ENCODE measurements around the gene SEMA3C.

DNA sequence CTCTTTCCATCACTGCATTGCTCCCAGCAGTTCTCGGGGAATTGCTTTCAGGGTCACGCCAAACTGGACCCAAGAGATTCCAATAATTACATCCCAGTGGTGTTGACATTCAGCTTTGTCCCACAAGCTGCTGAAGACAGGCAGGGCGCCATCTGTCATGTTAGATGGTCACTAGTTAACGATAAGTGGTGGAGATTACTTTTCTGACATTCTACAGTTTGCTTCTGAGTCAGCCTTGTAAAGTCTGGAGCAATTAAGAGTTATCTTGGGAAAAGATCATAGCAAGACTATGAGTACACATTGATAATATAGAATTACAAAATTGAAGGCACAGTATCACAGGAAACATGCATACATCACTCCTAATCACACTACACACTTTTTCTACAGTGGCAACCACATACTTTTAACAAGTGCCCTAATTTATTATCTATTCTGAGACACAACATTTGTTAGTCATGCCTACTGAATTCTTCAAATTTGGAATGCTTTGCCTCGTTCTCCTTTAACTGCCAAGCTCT, 41.9 kb downstream of the SEMA3C start:
- TF ChIP-seq OSR1 (CRISPR knock-in tag; IDR thresholded peaks at IDR 0.05) (no peak), ZFP30 (CRISPR knock-in tag; IDR thresholded peaks at IDR 0.05) (no peak), ZFP3 (CRISPR knock-in tag; IDR thresholded peaks at IDR 0.05) (peak; percentile 36; the same call in 1 of the 2 replicates), ESRRG (CRISPR knock-in tag; IDR thresholded peaks at IDR 0.05) (no peak; the same call in 1 of the 2 replicates), CSDC2 (CRISPR knock-in tag; IDR thresholded peaks at IDR 0.05) (no peak), ISL1 (CRISPR knock-in tag; IDR thresholded peaks at IDR 0.05) (peak; percentile 99), TCF4 (CRISPR knock-in tag; IDR thresholded peaks at IDR 0.05; ENCODE audit: borderline replicate concordance) (peak; percentile 70; the same call in 1 of the 2 replicates)
- TF ChIP-seq, protein P1, sequence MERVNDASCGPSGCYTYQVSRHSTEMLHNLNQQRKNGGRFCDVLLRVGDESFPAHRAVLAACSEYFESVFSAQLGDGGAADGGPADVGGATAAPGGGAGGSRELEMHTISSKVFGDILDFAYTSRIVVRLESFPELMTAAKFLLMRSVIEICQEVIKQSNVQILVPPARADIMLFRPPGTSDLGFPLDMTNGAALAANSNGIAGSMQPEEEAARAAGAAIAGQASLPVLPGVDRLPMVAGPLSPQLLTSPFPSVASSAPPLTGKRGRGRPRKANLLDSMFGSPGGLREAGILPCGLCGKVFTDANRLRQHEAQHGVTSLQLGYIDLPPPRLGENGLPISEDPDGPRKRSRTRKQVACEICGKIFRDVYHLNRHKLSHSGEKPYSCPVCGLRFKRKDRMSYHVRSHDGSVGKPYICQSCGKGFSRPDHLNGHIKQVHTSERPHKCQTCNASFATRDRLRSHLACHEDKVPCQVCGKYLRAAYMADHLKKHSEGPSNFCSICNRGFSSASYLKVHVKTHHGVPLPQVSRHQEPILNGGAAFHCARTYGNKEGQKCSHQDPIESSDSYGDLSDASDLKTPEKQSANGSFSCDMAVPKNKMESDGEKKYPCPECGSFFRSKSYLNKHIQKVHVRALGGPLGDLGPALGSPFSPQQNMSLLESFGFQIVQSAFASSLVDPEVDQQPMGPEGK (CRISPR knock-in tag; IDR thresholded peaks at IDR 0.05; ENCODE audit: borderline replicate concordance), result peak; percentile 96
- TF ChIP-seq, protein P2, sequence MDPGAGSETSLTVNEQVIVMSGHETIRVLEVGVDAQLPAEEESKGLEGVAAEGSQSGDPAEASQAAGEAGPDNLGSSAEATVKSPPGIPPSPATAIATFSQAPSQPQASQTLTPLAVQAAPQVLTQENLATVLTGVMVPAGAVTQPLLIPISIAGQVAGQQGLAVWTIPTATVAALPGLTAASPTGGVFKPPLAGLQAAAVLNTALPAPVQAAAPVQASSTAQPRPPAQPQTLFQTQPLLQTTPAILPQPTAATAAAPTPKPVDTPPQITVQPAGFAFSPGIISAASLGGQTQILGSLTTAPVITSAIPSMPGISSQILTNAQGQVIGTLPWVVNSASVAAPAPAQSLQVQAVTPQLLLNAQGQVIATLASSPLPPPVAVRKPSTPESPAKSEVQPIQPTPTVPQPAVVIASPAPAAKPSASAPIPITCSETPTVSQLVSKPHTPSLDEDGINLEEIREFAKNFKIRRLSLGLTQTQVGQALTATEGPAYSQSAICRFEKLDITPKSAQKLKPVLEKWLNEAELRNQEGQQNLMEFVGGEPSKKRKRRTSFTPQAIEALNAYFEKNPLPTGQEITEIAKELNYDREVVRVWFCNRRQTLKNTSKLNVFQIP (CRISPR knock-in tag; IDR thresholded peaks at IDR 0.05; ENCODE audit: borderline replicate concordance, low read depth), result peak; percentile 88; the same call in 1 of the 2 replicates
- TF ChIP-seq, protein P3, sequence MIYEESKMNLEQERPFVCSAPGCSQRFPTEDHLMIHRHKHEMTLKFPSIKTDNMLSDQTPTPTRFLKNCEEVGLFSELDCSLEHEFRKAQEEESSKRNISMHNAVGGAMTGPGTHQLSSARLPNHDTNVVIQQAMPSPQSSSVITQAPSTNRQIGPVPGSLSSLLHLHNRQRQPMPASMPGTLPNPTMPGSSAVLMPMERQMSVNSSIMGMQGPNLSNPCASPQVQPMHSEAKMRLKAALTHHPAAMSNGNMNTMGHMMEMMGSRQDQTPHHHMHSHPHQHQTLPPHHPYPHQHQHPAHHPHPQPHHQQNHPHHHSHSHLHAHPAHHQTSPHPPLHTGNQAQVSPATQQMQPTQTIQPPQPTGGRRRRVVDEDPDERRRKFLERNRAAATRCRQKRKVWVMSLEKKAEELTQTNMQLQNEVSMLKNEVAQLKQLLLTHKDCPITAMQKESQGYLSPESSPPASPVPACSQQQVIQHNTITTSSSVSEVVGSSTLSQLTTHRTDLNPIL (CRISPR knock-in tag; IDR thresholded peaks at IDR 0.05; ENCODE audit: low read depth), result peak; percentile 72; the same call in 1 of the 2 replicates

All from SK-N-SH treated with all-trans-retinoic acid at 6 μM for 48 hours (cell line).